Activated CD4-positive, alpha-beta T cell treated with anti-CD3 and anti-CD28 coated beads, Interleukin-2, amount 50 U/mL, for 24 hours (primary cell): ENCODE results near the gene TTC17.
"Not testable (repeated sequence)": the region's sequence is repeated elsewhere in the genome, so short reads cannot be mapped to it uniquely, and the experiment has no call there.

ENCODE experiments used
- DNase-seq, 2 donors: peaks; one replicate each; pipeline ENCODE4 v3.0.0-alpha.2; 2020; ENCODE audit warnings: low read depth in 1 of 2, low spot score in 1 of 2

Gene TTC17

DNA sequence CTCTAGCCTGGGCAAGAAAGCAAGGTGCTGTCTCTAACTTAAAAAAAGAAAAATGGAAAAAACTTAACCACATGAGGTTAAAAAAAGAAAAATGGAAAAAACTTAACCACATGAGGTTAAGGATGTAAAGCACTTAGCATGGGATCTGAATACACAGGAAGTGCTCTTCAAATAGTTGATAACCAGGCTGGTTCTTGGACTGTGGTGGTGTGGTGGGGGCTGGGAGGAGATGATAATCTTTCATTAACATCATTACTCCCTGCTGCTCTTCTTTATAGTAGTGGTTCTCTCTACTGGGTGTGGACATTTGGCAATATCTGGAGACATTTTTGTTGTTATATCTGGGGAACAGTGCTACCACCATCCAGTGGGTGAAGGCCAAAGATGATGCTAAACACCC, 88.4 kb downstream of the TTC17 start:
- no peak for DNase-seq

DNA sequence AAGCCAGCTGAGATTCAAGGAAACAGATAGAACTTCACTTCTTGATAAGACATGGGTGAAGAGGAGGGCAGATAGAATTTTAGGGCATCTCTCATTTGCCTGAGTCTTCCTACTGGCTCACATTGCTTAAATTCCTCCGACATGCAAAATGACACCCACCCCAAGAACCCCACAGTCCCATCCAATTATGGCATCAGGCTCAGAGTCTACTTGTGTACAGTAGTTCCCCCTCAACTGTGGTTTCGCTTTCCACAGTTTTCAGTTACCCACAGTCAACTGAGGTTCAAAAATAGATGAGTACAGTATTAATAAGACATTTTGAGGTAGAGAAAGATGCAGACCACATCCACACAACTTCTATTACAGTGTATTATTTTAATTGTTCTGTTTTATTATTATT, 99.8 kb downstream of the TTC17 start:
- no peak for DNase-seq

- DNase-seq: no peak
These were observed 100.5 kb downstream of the TTC17 start for GRCh38 chr11:43459246-43459645.

- DNase-seq: no peak
These were observed 103.6 kb downstream of the TTC17 start for GRCh38 chr11:43462359-43462758.

GRCh38 chr11:43467958-43468357, 109.2 kb downstream of the TTC17 start:
- no peak for DNase-seq

DNA sequence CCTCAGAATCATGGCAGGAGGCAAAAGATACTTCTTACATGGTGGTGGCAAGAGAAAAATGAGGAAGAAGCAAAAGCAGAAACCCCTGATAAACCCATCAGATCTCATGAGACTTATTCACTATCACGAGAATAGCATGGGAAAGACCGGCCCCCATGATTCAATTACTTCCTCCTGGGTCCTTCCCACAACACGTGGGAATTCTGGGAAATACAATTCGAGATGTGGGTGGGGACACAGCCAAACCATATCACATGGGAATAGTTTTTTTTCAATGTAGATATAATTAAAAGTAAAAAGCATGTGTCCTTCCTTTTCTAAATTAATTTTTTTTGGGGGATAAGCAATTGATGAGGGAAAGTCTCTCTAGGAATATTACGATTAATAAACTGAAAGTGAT, 118.8 kb downstream of the TTC17 start:
- not testable (repeated sequence) for DNase-seq

GRCh38 chr11:43486141-43486540, 127.4 kb downstream of the TTC17 start:
- no peak for DNase-seq

GRCh38 chr11:43489869-43490465, 131.2 kb downstream of the TTC17 start:
- no peak for DNase-seq

GRCh38 chr11:43492701-43493100, 134.0 kb downstream of the TTC17 start:
- no peak for DNase-seq

- DNase-seq: no peak
These were observed 134.7 kb downstream of the TTC17 start for GRCh38 chr11:43493431-43493830.

DNA sequence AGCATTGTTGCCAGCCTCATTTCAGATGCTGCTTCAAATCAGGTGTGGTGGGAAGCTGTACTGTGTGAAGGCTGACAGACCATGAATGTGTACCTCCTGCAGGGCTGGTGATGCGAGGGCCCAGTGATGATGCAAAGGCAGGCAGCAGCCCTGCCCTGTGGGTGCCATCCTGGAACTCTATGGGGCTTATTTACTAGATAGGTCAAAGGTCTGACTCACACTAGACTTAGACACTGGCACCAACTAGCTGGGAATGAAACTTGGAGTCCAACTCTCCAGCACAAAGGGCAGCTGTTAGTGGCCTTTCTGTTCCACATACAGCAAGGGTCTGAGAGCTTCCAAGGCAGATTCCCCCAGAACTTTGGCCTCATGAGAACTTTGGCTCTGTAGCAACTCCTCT, 138.4 kb downstream of the TTC17 start:
- DNase-seq: no peak

DNA sequence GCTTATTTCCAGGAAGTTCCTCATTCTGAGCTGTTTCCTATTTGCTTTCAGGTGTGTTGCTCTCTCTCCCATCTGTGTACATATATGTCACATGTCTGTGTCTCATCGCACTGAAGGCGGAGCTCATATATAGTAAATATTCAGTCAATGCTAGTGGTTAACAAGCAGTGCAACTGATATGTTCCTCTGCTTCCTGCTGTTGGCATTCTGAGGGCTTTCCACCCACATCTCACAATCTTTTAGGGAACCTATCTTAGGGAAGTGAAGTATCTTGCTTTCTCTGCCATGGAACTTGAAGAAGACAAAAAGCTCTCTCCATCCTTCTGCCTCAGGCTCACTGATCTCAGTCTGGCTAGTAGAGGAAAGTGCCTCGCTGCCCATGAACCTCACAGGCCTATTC, 139.8 kb downstream of the TTC17 start:
- DNase-seq: no peak

DNA sequence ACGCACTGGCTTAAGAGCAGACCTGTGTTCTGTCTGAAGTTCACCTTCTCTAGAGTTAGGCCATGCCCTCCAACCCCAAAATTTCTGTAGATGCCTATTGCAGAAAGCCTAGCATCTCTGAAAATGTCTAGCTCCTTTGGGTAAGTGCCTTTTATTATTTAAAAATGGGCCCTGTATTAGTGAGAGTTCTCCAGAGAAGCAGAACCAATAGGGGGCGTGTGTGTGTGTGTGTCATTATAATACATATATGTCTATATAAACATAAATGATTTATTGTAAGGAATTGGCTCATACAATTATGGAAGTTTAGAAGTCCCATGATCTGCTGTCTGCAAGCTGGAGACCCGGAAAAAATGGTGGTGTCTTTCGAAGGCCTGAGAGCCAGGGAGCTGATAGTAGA, 144.7 kb downstream of the TTC17 start:
- no peak for DNase-seq

DNA sequence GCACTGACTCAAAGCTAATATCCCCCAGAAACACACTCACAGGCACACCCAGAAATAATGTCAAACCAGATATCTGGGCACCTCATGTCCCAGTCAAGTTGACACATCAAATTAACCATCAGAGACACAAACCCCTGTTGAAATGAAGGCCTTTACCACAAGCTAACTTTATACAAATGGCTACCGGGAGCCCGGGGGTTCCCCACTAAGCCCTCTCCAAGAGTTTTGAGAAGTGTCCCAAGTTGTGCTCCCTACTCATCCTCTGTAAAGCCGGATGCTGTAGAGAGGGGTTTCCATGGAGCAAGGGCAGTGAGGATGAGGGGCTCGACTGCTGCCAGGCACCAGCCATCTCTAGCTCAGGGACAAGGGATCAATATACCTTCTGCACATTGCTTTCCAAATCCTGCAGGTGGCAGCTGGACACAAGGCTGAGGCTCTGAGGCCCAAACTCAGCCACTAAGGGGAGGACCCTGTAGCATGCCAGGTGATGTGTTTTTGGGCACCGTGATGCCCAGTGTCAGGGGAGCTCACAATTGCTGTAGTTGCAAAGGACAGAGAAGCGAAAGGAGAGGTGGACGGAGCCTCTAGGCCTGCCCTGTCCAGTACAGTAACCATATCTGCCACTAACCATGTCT, 145.7 kb downstream of the TTC17 start:
- no peak for DNase-seq

- DNase-seq: no peak
These were observed 146.5 kb downstream of the TTC17 start for GRCh38 chr11:43505171-43505570.

DNA sequence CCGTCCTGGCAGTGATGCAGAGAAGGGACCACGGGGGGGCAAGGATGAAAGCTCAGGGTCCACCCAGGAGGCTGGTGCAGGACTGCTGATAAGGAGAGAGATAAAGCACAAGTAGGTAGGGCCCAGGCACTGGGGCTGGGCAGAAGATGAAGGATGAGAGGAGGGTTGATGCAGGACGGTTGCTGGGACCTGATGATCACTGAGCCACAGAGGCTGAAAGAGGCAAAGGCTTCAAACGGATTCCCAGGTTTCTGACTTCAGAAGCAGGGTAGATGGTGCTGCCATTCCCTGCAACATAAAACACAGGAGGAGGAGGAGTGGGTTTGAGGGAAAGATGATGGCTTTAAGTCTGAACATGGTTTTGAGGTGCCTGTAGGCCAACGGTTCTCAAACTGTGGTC, 148.5 kb downstream of the TTC17 start:
- no peak for DNase-seq

- DNase-seq: no peak
These were observed 149.8 kb downstream of the TTC17 start for GRCh38 chr11:43508511-43508918.

GRCh38 chr11:43511959-43512358, 153.2 kb downstream of the TTC17 start:
- DNase-seq: no peak

GRCh38 chr11:43515090-43515489, 156.4 kb downstream of the TTC17 start:
- no peak for DNase-seq

- DNase-seq: no peak
These were observed 157.7 kb downstream of the TTC17 start for GRCh38 chr11:43516316-43516850.

DNA sequence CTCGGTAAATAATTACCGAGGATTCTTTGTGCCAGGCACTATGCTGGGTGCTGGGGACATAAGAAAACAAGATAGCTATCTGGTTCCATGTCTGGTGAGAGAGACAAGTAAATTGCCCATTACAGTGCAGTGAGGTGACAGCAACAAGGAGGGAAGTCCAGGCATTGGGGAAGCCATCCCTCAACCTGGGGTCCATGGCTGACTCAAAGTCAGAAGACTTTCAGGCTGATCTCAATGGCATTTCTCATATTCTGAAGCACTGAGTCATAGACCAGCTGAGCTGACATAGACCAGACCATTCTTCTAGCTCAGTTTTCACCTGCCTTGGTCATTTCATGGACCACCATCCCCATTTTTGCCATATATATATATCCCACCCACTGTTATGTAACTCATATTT, 158.8 kb downstream of the TTC17 start:
- DNase-seq: no peak

GRCh38 chr11:43518408-43519160, 159.9 kb downstream of the TTC17 start:
- no peak for DNase-seq
